SK-N-SH (cell line): ENCODE results near the gene DPP10. TPM values are rescaled to one million over a fixed set of nuclear protein-coding genes. Genes with fewer than 3 reads are reported as not detected.

Experiments used
- CTCF ChIA-PET: fragments of 300-600, 350-600 bp; formaldehyde crosslinking; extraction: SDS; loops from one replicate; lab custom pipeline; 2021; lab: Yijun Ruan, JAX
- POLR2A ChIA-PET: fragments of 350-600 bp; sonication (Branson Sonifier 250); formaldehyde crosslinking; extraction: SDS; loops from one replicate; lab custom pipeline; 2020; ENCODE audit warnings: antibody characterized with exemption, inconsistent platforms; lab: Yijun Ruan, JAX
- DNase-seq: peaks from one replicate; pipeline ENCODE4 v3.0.0; 2012
- H2AFZ ChIP-seq: fragments of 200-600 bp; sonication (generic); 2 replicates; pipeline ENCODE4 v1.8.1; 2016; ENCODE audit warnings: antibody characterized with exemption, mild to moderate bottlenecking, low read depth
- H3F3A ChIP-seq: fragments of 200-600 bp; sonication (generic); replicated peaks from 2 replicates; pipeline ENCODE3; 2016; ENCODE audit warnings: antibody characterized with exemption, mild to moderate bottlenecking; ENCODE audit not compliant: insufficient read depth
- H3K27ac ChIP-seq, 2 experiments: fragments of 200-500 bp in 1 of 2; fragments of 200-600 bp in 1 of 2; sonication (Bioruptor generic) in 1 of 2; sonication (generic), shearing (Covaris generic) in 1 of 2; 2 replicates each; pipeline versions ENCODE4 v1.5.1 to v1.6.1; 2014 to 2016; ENCODE audit warnings: low read depth in 2 of 2, inconsistent platforms in 1 of 2, low read length in 1 of 2, mild to moderate bottlenecking in 1 of 2, mixed read lengths in 1 of 2
- H3K27me3 ChIP-seq: fragments of 200-600 bp; sonication (generic), shearing (Covaris generic); 2 replicates; pipeline ENCODE4 v1.6.1; 2016; ENCODE audit warnings: mixed run types; ENCODE audit not compliant: insufficient read depth
- H3K36me3 ChIP-seq, 2 experiments: fragments of 200-500 bp in 1 of 2; fragments of 200-600 bp in 1 of 2; sonication (Bioruptor generic) in 1 of 2; sonication (generic) in 1 of 2; replicated peaks in 1 of 2; 2 replicates each; pipeline versions ENCODE3 to v1.5.1; 2014 to 2016; ENCODE audit warnings: low read length in 1 of 2, mild to moderate bottlenecking in 1 of 2; ENCODE audit not compliant: insufficient read depth in 2 of 2, control insufficient read depth in 1 of 2
- H3K4me1 ChIP-seq, 2 experiments: fragments of 200-500 bp in 1 of 2; fragments of 200-600 bp in 1 of 2; sonication (Bioruptor generic) in 1 of 2; sonication (generic), shearing (Covaris generic) in 1 of 2; 2 replicates each; pipeline versions ENCODE4 v1.5.1 to v1.6.1; 2014 to 2016; ENCODE audit warnings: low read depth in 1 of 2, low read length in 1 of 2, mixed run types in 1 of 2; ENCODE audit not compliant: insufficient read depth in 2 of 2, control insufficient read depth in 1 of 2
- H3K4me2 ChIP-seq: fragments of 200-600 bp; sonication (generic), shearing (Covaris generic); 2 replicates; pipeline ENCODE4 v1.6.1; 2017; ENCODE audit warnings: mixed run types
- H3K4me3 ChIP-seq, 2 experiments: fragments of 200-500 bp in 1 of 2; fragments of 200-600 bp in 1 of 2; sonication (Bioruptor generic) in 1 of 2; sonication (generic), shearing (Covaris generic) in 1 of 2; 2 replicates each; pipeline versions ENCODE4 v1.5.1 to v1.8.1; 2014 to 2016; ENCODE audit warnings: low read depth in 2 of 2, inconsistent platforms in 1 of 2, low read length in 1 of 2, mild to moderate bottlenecking in 1 of 2, mixed read lengths in 1 of 2, moderate library complexity in 1 of 2
- H3K79me2 ChIP-seq: fragments of 200-600 bp; sonication (generic); 2 replicates; pipeline ENCODE4 v1.8.1; 2017; ENCODE audit warnings: mild to moderate bottlenecking; ENCODE audit not compliant: insufficient read depth
- H3K9ac ChIP-seq: fragments of 200-600 bp; sonication (generic); 2 replicates; pipeline ENCODE4 v1.6.1; 2017; ENCODE audit warnings: mixed run types
- H3K9me2 ChIP-seq: fragments of 200-600 bp; sonication (generic); 2 replicates; pipeline ENCODE4 v1.6.1; 2017; ENCODE audit warnings: mixed run types
- H3K9me3 ChIP-seq: fragments of 200-600 bp; sonication (generic); 2 replicates; pipeline ENCODE4 v1.6.1; 2017; ENCODE audit warnings: mixed run types, mild to moderate bottlenecking, moderate library complexity
- H4K20me1 ChIP-seq: fragments of 200-600 bp; sonication (generic); 2 replicates; pipeline ENCODE4 v1.6.1; 2017; ENCODE audit warnings: mild to moderate bottlenecking, mixed run types; ENCODE audit not compliant: insufficient read depth
- ELF1 ChIP-seq: IDR thresholded peaks from 2 replicates; pipeline ENCODE4 v1.4.0; 2012
- EZH2phosphoT487 ChIP-seq: fragments of 200-600 bp; sonication (generic); IDR thresholded peaks from 2 replicates; pipeline ENCODE4 v1.6.1; 2017; ENCODE audit warnings: low read depth, mixed run types, mild to moderate bottlenecking, antibody characterized with exemption, moderate library complexity, borderline replicate concordance
- FOXM1 ChIP-seq: IDR thresholded peaks from 2 replicates; pipeline ENCODE4 v1.4.0; 2012; ENCODE audit warnings: low read depth, mild to moderate bottlenecking
- JUND ChIP-seq: IDR thresholded peaks from 2 replicates; pipeline ENCODE4 v1.4.0; 2012
- MEF2A ChIP-seq: IDR thresholded peaks from 2 replicates; pipeline ENCODE4 v1.4.0; 2012; ENCODE audit warnings: low read depth, borderline replicate concordance
- MXI1 ChIP-seq: IDR thresholded peaks from 2 replicates; pipeline ENCODE4 v1.6.1; 2012; ENCODE audit warnings: mild to moderate bottlenecking, low read depth, low read length, improper control_type of control experiment
- NFIC ChIP-seq: IDR thresholded peaks from 2 replicates; pipeline ENCODE4 v1.4.0; 2012; ENCODE audit warnings: borderline replicate concordance
- RFX5 ChIP-seq: IDR thresholded peaks from 2 replicates; pipeline ENCODE4 v1.6.1; 2012; ENCODE audit warnings: mild to moderate bottlenecking, improper control_type of control experiment, low read length
- RXRA ChIP-seq: IDR thresholded peaks from 2 replicates; pipeline ENCODE4 v1.4.0; 2012; ENCODE audit warnings: low read depth, mild to moderate bottlenecking, borderline replicate concordance
- TAF1 ChIP-seq: IDR thresholded peaks from 2 replicates; pipeline ENCODE4 v1.6.1; 2012; ENCODE audit warnings: low read depth, mild to moderate bottlenecking, low read length, moderate library complexity, borderline replicate concordance
- TCF12 ChIP-seq: IDR thresholded peaks from 2 replicates; pipeline ENCODE4 v1.4.0; 2012
- TEAD4 ChIP-seq: IDR thresholded peaks from 2 replicates; pipeline ENCODE4 v1.4.0; 2012; ENCODE audit warnings: mild to moderate bottlenecking, borderline replicate concordance; ENCODE audit not compliant: insufficient read depth
- YY1 ChIP-seq: IDR thresholded peaks from 2 replicates; pipeline ENCODE4 v1.4.0; 2012; ENCODE audit warnings: low read depth, mild to moderate bottlenecking
- WGBS: methylation state at CpG from one replicate; pipeline ENCODE4 v1.1.6; 2017; ENCODE audit warnings: low lambda C conversion rate; 5-methylcytosine and 5-hydroxymethylcytosine counted together
- polyA plus RNA-seq, 3 experiments: library from polyadenylated mRNA; depleted of rRNA; stranded (reverse); fragments of >200 nt; gene quantifications; 2 replicates each; pipeline ENCODE4 v1.2.3, GENCODE V29; 2012
- TF ChIP-seq, protein P1 (sequence below): IDR thresholded peaks from 2 replicates; pipeline ENCODE4 v1.4.0; 2012; ENCODE audit warnings: low read depth, borderline replicate concordance
- TF ChIP-seq, protein P2 (sequence below): fragments of 200-600 bp; sonication (generic); IDR thresholded peaks from 2 replicates; pipeline ENCODE4 v1.6.1; 2017; ENCODE audit warnings: antibody characterized with exemption, mild to moderate bottlenecking, moderate library complexity
- TF ChIP-seq, protein P3 (sequence below): IDR thresholded peaks from 2 replicates; pipeline ENCODE4 v1.4.0; 2012; ENCODE audit warnings: low read depth
- TF ChIP-seq, protein P4 (sequence below): IDR thresholded peaks from 2 replicates; pipeline ENCODE4 v1.4.0; 2012; ENCODE audit warnings: low read depth, borderline replicate concordance

Gene DPP10
- polyA plus RNA-seq, 1 of the 3 experiments (the other 2 are of a cell fraction), result not detected

DNA sequence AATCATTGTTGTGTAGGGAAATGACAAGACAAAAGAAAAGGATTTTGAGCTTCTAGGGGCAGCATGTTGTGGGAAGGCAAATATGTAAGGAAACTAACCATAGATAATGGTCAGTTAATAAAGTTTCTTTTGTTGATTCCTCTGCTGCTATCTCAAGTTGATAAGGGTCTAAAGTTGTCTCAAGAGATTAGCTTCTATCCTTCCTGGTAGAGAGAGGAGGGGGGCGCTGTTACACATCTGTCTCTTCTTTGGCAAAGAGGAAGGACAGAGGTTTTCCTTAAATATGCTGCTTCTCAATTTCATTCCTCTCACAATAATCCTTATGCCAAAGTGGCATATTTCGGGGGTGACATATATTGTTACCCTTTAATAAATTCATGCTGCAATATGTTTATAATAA is 944.0 kb downstream of the DPP10 start:
- POLR2A ChIA-PET, result no interaction called here
- WGBS, result 3% methylated on average over 2 of the region's 2 CpGs
- H3K9me2 ChIP-seq, result no peaks in the 10 kb centered on the region
- no peaks in the 10 kb centered on the region for H3K36me3 ChIP-seq
- H3F3A ChIP-seq, result no peaks in the 10 kb centered on the region
- TF ChIP-seq NFIC (no peak), TCF12 (no peak), ELF1 (no peak), JUND (no peak), YY1 (no peak), FOXM1 (no peak)
- TF ChIP-seq, protein P1, sequence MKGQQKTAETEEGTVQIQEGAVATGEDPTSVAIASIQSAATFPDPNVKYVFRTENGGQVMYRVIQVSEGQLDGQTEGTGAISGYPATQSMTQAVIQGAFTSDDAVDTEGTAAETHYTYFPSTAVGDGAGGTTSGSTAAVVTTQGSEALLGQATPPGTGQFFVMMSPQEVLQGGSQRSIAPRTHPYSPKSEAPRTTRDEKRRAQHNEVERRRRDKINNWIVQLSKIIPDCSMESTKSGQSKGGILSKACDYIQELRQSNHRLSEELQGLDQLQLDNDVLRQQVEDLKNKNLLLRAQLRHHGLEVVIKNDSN, result no peak
- no peaks in the 10 kb centered on the region for H3K79me2 ChIP-seq
- no peaks in the 10 kb centered on the region for H3K27me3 ChIP-seq
- H3K4me1 ChIP-seq, result no peaks in the 10 kb centered on the region
- no peak overlapping the region for H3K9ac ChIP-seq
- H4K20me1 ChIP-seq, result no peaks in the 10 kb centered on the region
- CTCF ChIA-PET, result no interaction called here
- H3K9me3 ChIP-seq, result no peaks in the 10 kb centered on the region
- H3K4me2 ChIP-seq, result no peak overlapping the region
- H3K4me3 ChIP-seq, result no peak overlapping the region
- DNase-seq, result no peak
- H3K27ac ChIP-seq, result no peak overlapping the region
- H2AFZ ChIP-seq, result no peak overlapping the region

DNA sequence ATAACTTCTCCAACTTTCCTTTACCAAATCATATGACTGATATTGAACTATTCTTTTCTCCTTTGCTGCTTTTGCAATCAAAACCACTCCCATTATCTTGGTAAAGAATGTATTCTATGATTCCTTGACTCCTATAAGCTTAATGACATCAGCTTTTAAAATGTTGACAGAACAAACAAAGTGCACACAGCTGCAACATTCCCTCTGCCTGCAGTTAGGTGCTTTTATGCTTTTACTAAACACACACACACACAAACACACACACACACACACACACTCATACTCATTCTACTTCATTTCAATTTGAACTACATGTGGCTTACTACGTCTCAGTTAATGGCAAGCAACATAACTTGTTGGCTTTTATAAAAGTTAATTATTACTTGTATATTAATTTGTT is 946.6 kb downstream of the DPP10 start:
- Histone ChIP-seq H2AFZ (no peak overlapping the region), H3K79me2 (no peaks in the 10 kb centered on the region), H3K4me1 (no peaks in the 10 kb centered on the region), H4K20me1 (no peaks in the 10 kb centered on the region), H3K27ac (no peak overlapping the region), H3K4me3 (no peak overlapping the region), H3F3A (no peaks in the 10 kb centered on the region), H3K4me2 (no peak overlapping the region), H3K9me3 (no peaks in the 10 kb centered on the region), H3K27me3 (no peaks in the 10 kb centered on the region), H3K36me3 (no peaks in the 10 kb centered on the region), H3K9ac (no peak overlapping the region), H3K9me2 (no peaks in the 10 kb centered on the region)
- WGBS, result 7% methylated on average over 1 of the region's 1 CpG
- ChIA-PET CTCF (no interaction called here), POLR2A (no interaction called here)
- no peak for DNase-seq
- TF ChIP-seq RXRA (no peak), RFX5 (no peak), TAF1 (no peak), MEF2A (no peak), MXI1 (no peak), EZH2phosphoT487 (no peak), TEAD4 (no peak), ELF1 (no peak), NFIC (no peak), JUND (no peak)
- TF ChIP-seq, protein P2, sequence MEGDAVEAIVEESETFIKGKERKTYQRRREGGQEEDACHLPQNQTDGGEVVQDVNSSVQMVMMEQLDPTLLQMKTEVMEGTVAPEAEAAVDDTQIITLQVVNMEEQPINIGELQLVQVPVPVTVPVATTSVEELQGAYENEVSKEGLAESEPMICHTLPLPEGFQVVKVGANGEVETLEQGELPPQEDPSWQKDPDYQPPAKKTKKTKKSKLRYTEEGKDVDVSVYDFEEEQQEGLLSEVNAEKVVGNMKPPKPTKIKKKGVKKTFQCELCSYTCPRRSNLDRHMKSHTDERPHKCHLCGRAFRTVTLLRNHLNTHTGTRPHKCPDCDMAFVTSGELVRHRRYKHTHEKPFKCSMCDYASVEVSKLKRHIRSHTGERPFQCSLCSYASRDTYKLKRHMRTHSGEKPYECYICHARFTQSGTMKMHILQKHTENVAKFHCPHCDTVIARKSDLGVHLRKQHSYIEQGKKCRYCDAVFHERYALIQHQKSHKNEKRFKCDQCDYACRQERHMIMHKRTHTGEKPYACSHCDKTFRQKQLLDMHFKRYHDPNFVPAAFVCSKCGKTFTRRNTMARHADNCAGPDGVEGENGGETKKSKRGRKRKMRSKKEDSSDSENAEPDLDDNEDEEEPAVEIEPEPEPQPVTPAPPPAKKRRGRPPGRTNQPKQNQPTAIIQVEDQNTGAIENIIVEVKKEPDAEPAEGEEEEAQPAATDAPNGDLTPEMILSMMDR, result no peak
- TF ChIP-seq, protein P3, sequence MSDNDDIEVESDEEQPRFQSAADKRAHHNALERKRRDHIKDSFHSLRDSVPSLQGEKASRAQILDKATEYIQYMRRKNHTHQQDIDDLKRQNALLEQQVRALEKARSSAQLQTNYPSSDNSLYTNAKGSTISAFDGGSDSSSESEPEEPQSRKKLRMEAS, result no peak
- TF ChIP-seq, protein P4, sequence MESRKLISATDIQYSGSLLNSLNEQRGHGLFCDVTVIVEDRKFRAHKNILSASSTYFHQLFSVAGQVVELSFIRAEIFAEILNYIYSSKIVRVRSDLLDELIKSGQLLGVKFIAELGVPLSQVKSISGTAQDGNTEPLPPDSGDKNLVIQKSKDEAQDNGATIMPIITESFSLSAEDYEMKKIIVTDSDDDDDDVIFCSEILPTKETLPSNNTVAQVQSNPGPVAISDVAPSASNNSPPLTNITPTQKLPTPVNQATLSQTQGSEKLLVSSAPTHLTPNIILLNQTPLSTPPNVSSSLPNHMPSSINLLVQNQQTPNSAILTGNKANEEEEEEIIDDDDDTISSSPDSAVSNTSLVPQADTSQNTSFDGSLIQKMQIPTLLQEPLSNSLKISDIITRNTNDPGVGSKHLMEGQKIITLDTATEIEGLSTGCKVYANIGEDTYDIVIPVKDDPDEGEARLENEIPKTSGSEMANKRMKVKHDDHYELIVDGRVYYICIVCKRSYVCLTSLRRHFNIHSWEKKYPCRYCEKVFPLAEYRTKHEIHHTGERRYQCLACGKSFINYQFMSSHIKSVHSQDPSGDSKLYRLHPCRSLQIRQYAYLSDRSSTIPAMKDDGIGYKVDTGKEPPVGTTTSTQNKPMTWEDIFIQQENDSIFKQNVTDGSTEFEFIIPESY, result no peak
- TF ChIP-seq, all 33 proteins: peak for 0
